GM21447 (cell line): ENCODE data around the gene CLDN7.
A peak's percentile ranks its signal among the peaks of the same experiment; 100 is the strongest.
"Not testable (repeated sequence)": the region's sequence is repeated elsewhere in the genome, so short reads cannot be mapped to it uniquely, and the experiment has no call there.

ENCODE experiments used
- ATAC-seq: cut with Tn5 transposase; IDR thresholded peaks from one replicate; pipeline ENCODE4 v1.9.1; 2021; ENCODE audit not compliant: unreplicated experiment

The CLDN7 gene

GRCh38 chr17:7256766-7257456, 5.4 kb downstream of the CLDN7 start:
- no peak for ATAC-seq

- no peak for ATAC-seq
Observed at GRCh38 chr17:7254511-7254910, 7.8 kb downstream of the CLDN7 start.

- ATAC-seq, result no peak
Observed at GRCh38 chr17:7253082-7253481, 9.2 kb downstream of the CLDN7 start.

- ATAC-seq, result peak; percentile 56
Observed at GRCh38 chr17:7252176-7253043, 9.9 kb downstream of the CLDN7 start, which contains the start of gene ELP5. Gene ELP5, plus strand, starts transcription at chr17:7252215. Its CDS starts 336 bp downstream, at chr17:7252551.

- peak; percentile 85 for ATAC-seq
Observed at GRCh38 chr17:7251661-7252175, 10.6 kb downstream of the CLDN7 start, which contains the start of gene CTDNEP1. Gene CTDNEP1, minus strand, starts transcription at chr17:7251734. Its CDS starts 438 bp downstream, at chr17:7251296.

- peak; percentile 2 for ATAC-seq
Observed at GRCh38 chr17:7250695-7251627, 11.3 kb downstream of the CLDN7 start.

GRCh38 chr17:7249830-7250229, 12.4 kb downstream of the CLDN7 start:
- ATAC-seq, result no peak

- ATAC-seq, result no peak
Observed at GRCh38 chr17:7249214-7249613, 13.1 kb downstream of the CLDN7 start.

- ATAC-seq, result no peak
Observed at GRCh38 chr17:7248796-7249195, 13.5 kb downstream of the CLDN7 start.

GRCh38 chr17:7246779-7247178, 15.5 kb downstream of the CLDN7 start:
- ATAC-seq, result no peak

GRCh38 chr17:7243838-7244237, 18.4 kb downstream of the CLDN7 start:
- not testable (repeated sequence) for ATAC-seq

- no peak for ATAC-seq
Observed at GRCh38 chr17:7243453-7243729, 18.9 kb downstream of the CLDN7 start.

GRCh38 chr17:7242717-7243452, 19.4 kb downstream of the CLDN7 start:
- ATAC-seq, result peak; percentile 39

GRCh38 chr17:7241783-7242716, 20.2 kb downstream of the CLDN7 start, which contains the start of gene GABARAP:
Gene GABARAP, minus strand, starts transcription at chr17:7242449. Its CDS starts 119 bp downstream, at chr17:7242330.
- peak; percentile 23 for ATAC-seq

GRCh38 chr17:7241090-7241733, 21.1 kb downstream of the CLDN7 start:
- ATAC-seq, result no peak

- ATAC-seq, result no peak
Observed at GRCh38 chr17:7240375-7240774, 21.9 kb downstream of the CLDN7 start.

- ATAC-seq, result peak; percentile 56
Observed at GRCh38 chr17:7239091-7240027, 22.9 kb downstream of the CLDN7 start, which contains the start of gene PHF23. Gene PHF23, minus strand, starts transcription at chr17:7239457. Its CDS starts 178 bp downstream, at chr17:7239279.
